ENCODE measurements around the gene GPR160. TPM values are rescaled to one million over a fixed set of nuclear protein-coding genes. Genes with fewer than 3 reads are reported as not detected.

GPR160 gene
- total and polyA plus RNA-seq, 12 donors, result 0.22 to 1.9 (median 0.83) TPM

- Histone ChIP-seq H3K4me1 (peaks cover 0 to 4% (median 0%) of the 10 kb centered on the region in 9 donors), H3K9me3 (no peaks in the 10 kb centered on the region), H3K27ac (no peak overlapping the region), H3K36me3 (peaks cover 0 to 9% (median 0%) of the 10 kb centered on the region in 9 donors), H3K4me3 (no peak overlapping the region), H3K27me3 (no peaks in the 10 kb centered on the region)
- DNase-seq (no peak), ATAC-seq (no peak)
- TF ChIP-seq CTCF (IDR thresholded peaks at IDR 0.05), result no peak
- intact Hi-C loops (cut with DNase I), result no loop called here
- WGBS, 2 donors, result 90 to 92% methylated on average over 10 of the region's 10 CpGs
Measured at GRCh38 chr3:170077361-170077760, 39.6 kb downstream of the GPR160 start.

- no peaks in the 10 kb centered on the region for H3K27me3 ChIP-seq
- H3K4me1 ChIP-seq, result peaks cover 0 to 9% (median 0%) of the 10 kb centered on the region in 9 donors
- H3K9me3 ChIP-seq, result no peaks in the 10 kb centered on the region
- H3K27ac ChIP-seq, result no peak overlapping the region
- TF ChIP-seq CTCF (IDR thresholded peaks at IDR 0.05), result no peak
- no peak overlapping the region for H3K4me3 ChIP-seq
- DNase-seq (no peak), ATAC-seq (no peak)
- H3K36me3 ChIP-seq, result peaks cover 0 to 22% (median 0%) of the 10 kb centered on the region in 9 donors
- WGBS, 2 donors, result 81 to 82% methylated on average over 13 of the region's 13 CpGs
- intact Hi-C loops (cut with DNase I), result no loop called here
Measured at GRCh38 chr3:170078620-170079281, 41.0 kb downstream of the GPR160 start.

GRCh38 chr3:170079536-170080165 is 41.9 kb downstream of the GPR160 start:
- WGBS, 2 donors, result 86 to 96% methylated on average over 2 of the region's 2 CpGs
- intact Hi-C loops (cut with DNase I), result no loop called here

GRCh38 chr3:170080605-170081004 is 42.8 kb downstream of the GPR160 start:
- Histone ChIP-seq H3K4me1 (peaks cover 0 to 9% (median 0%) of the 10 kb centered on the region in 9 donors), H3K9me3 (no peaks in the 10 kb centered on the region), H3K4me3 (no peak overlapping the region), H3K36me3 (peaks cover 0 to 40% (median 4%) of the 10 kb centered on the region in 9 donors), H3K27me3 (no peaks in the 10 kb centered on the region), H3K27ac (no peak overlapping the region)
- TF ChIP-seq CTCF (IDR thresholded peaks at IDR 0.05), result no peak
- intact Hi-C loops (cut with DNase I), result no loop called here
- 94% methylated on average over 4 of the region's 4 CpGs for WGBS, 2 donors
- DNase-seq (no peak), ATAC-seq (no peak)

More at GRCh38 chr3:170079536-170080165, 41.9 kb downstream of the GPR160 start:
- H3K4me3 ChIP-seq, result no peak overlapping the region
- ATAC-seq (no peak), DNase-seq (no peak)
- H3K27me3 ChIP-seq, result no peaks in the 10 kb centered on the region
- H3K36me3 ChIP-seq, result peaks cover 0 to 31% (median 4%) of the 10 kb centered on the region in 9 donors
- peaks cover 0 to 9% (median 0%) of the 10 kb centered on the region in 9 donors for H3K4me1 ChIP-seq
- no peaks in the 10 kb centered on the region for H3K9me3 ChIP-seq
- no peak overlapping the region for H3K27ac ChIP-seq
- TF ChIP-seq CTCF (IDR thresholded peaks at IDR 0.05), result no peak
